Dendritic cell treated with granulocyte-macrophage colony-stimulating factor and Interleukin-4, amounts not matched to agents 40 ng/mL and 50 ng/mL, for 4 days (primary cell): ENCODE measurements around the gene CXCR4.

Experiments
- H3K27ac Mint-ChIP-seq: one replicate; pipeline ENCODE4 v1.8.0; 2022; ENCODE audit warnings: mild to moderate bottlenecking, mixed read lengths
- H3K27me3 Mint-ChIP-seq: one replicate; pipeline ENCODE4 v1.8.0; 2022; ENCODE audit warnings: mild to moderate bottlenecking, mixed read lengths
- H3K36me3 Mint-ChIP-seq: one replicate; pipeline ENCODE4 v1.8.0; 2022; ENCODE audit warnings: low read depth, mixed read lengths
- H3K4me1 Mint-ChIP-seq: one replicate; pipeline ENCODE4 v1.8.0; 2022; ENCODE audit warnings: low read depth, mixed read lengths
- H3K4me3 Mint-ChIP-seq: one replicate; pipeline ENCODE4 v1.8.0; 2022; ENCODE audit warnings: mild to moderate bottlenecking, moderate library complexity, mixed read lengths
- H3K9me3 Mint-ChIP-seq: one replicate; pipeline ENCODE4 v1.8.0; 2022; ENCODE audit warnings: mixed read lengths
- intact Hi-C: fragments of 100-400 bp; cut with micrococcal nuclease; formaldehyde crosslinking; loops from one replicate; pipeline ENCODE4 v1.15.0; 2022

The CXCR4 gene

DNA sequence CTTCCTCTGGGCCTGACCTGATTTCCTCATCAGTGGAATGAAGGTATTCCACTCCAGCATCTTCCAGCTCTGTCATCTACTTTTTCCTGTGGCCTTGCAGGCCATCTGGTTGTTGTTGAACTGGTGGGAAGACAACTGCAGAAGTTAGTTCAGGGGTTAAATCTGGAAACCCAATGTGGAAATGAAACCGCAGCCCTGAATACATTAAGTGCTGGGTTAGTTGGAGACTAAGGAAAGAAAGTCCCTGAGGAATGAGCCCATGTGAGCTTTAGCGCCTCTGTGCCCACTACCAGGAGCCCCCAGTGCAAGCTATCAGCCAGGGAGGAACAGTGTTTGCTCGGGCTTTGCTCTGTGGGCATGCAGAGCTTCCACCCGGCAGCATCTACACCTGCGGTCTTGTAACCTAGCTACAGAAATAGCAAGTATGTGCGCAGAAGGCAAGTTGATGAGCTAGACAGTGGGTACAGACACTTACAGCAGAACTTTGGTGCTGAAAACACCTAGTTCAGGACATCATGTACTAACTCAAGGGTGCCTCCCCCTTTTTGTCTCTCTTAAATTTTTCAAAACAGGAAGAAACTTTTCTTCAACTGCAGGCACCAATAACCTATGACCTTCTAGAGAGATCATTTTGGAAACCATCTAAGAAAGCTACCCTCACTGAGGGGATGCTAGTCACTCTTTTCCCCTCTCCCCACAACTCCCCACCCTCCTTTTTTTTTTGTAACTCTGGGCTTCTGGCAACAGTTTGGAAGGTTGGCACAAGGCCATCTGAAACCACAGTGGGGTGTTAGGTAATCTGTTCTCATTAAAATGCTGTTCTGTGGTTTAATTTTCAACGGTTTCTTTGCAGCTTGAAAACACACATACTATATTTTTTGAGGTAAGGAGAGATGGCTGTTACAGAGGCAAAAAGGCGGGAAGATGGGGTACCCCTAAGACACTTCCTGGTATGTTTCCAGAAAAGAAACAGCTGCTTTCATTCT is 18.3 kb upstream of the CXCR4 start:
- H3K4me1 Mint-ChIP-seq: peaks cover 71% of the 10 kb centered on the region
- no peaks in the 10 kb centered on the region for H3K9me3 Mint-ChIP-seq
- H3K27me3 Mint-ChIP-seq: peaks cover 23% of the 10 kb centered on the region
- H3K27ac Mint-ChIP-seq: no peak overlapping the region
- intact Hi-C loops: no loop called here
- peak overlapping the region; percentile 23 for H3K4me3 Mint-ChIP-seq
- no peaks in the 10 kb centered on the region for H3K36me3 Mint-ChIP-seq

DNA sequence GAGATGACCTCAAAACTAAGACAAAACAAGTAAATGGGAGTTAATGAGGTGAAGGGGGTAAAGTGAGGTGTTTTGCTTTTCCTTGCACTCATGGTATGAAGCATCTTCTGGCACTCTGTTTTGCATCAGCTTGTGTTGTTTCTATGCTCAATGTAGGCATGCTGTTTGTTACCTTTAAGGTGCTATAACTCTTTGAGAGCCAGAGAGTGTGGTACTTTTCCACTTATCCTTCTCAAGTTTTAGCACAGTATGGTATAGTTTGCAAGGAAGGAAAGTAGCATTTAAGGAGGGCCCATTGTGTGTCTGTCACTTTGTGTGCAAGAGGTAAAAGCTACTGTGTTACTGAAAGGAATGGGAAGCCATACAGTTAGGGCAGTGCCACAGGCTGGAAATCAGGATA is 17.5 kb upstream of the CXCR4 start:
- no peak overlapping the region for H3K27ac Mint-ChIP-seq
- H3K4me3 Mint-ChIP-seq: no peak overlapping the region
- peaks cover 29% of the 10 kb centered on the region for H3K27me3 Mint-ChIP-seq
- peaks cover 78% of the 10 kb centered on the region for H3K4me1 Mint-ChIP-seq
- no peaks in the 10 kb centered on the region for H3K9me3 Mint-ChIP-seq
- no peaks in the 10 kb centered on the region for H3K36me3 Mint-ChIP-seq
- intact Hi-C loops: no loop called here

DNA sequence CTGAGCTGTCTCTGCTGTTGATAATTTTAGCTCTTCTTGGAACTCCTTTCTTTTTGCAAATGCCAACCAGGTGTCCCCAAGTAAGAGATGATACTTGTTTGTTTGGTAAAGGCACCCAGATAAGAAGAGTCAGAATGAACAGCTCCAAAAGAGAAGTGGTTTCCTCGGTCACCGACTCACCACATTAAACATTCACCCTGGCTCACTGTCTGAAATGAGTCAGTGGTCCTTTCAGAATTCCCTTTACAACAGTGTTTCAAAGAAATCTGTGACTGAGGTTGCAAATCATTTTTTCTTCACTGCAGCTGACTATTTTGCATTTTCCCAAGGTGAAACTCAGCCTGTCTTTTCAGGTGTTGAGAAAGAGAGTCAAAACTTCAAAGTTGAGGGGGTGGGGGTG is 16.2 kb upstream of the CXCR4 start:
- Mint-ChIP-seq H3K27me3 (peaks cover 36% of the 10 kb centered on the region), H3K36me3 (no peaks in the 10 kb centered on the region), H3K4me3 (no peak overlapping the region), H3K9me3 (no peaks in the 10 kb centered on the region), H3K27ac (no peak overlapping the region), H3K4me1 (peaks cover 87% of the 10 kb centered on the region)
- intact Hi-C loops: no loop called here

DNA sequence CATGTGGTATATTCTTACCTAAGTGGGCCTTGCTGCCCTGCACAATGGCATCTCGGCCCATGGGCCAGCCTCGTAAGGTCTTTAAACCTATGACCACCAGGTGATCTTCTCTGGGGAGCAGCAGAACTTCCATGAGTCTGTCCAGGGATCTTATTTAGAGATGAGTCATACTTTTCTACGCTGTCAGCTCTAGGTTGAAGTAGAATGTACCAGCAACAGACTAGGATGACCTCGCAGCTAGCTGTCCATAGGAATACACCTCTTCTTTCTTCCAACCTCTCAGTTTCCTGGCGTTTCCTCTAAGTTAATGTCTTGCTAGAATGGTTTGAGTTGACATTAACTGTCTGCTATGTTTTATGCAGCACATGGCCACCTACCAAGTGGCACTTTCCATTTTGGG is 15.6 kb upstream of the CXCR4 start:
- intact Hi-C loops: no loop called here
- Mint-ChIP-seq H3K27me3 (peaks cover 41% of the 10 kb centered on the region), H3K27ac (no peak overlapping the region), H3K4me3 (no peak overlapping the region), H3K9me3 (no peaks in the 10 kb centered on the region), H3K4me1 (peaks cover 85% of the 10 kb centered on the region), H3K36me3 (no peaks in the 10 kb centered on the region)

DNA sequence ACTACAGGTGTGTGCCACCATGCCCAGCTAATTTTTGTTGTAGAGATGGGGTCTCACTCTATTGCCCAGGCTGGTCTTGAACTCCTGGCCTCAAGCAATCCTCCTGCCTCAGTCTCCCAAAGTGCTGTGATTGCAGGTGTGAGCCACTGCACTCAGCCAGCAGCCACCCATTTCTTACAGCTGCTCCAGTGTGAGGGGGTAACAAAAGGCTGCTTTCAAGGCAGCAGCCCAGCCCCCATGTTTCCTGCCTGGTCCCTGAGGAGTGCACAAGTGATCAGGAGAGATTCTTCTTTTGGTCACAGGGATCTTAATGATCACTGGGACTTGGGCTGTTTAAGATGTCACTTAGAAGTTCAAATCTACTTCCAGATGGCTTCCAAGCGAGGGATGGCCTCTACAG is 15.2 kb upstream of the CXCR4 start:
- Mint-ChIP-seq H3K9me3 (no peaks in the 10 kb centered on the region), H3K4me3 (no peak overlapping the region), H3K36me3 (no peaks in the 10 kb centered on the region), H3K4me1 (peaks cover 81% of the 10 kb centered on the region), H3K27ac (peak overlapping the region; percentile 66), H3K27me3 (peaks cover 41% of the 10 kb centered on the region)
- intact Hi-C loops: no loop called here

DNA sequence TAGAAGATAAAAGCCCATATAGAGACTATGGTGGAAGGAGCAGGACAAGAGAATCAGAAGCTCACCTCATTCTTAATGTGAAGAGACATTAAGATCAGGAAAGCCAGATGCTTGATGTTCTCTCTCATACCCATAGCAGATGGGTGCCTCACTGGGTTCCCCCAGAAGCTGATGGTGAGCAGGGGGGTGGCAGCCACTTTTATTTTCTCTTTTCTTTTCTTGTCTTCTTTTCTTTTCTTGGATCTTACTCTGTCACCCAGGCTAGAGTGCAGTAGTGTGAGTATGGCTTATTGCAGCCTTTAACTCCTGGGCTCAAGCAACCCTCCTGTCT is 14.8 kb upstream of the CXCR4 start:
- Mint-ChIP-seq H3K36me3 (no peaks in the 10 kb centered on the region), H3K9me3 (no peaks in the 10 kb centered on the region), H3K4me3 (peak overlapping the region; percentile 56), H3K27me3 (peaks cover 38% of the 10 kb centered on the region), H3K4me1 (peaks cover 77% of the 10 kb centered on the region), H3K27ac (peak overlapping the region; percentile 66)
- intact Hi-C loops: no loop called here

DNA sequence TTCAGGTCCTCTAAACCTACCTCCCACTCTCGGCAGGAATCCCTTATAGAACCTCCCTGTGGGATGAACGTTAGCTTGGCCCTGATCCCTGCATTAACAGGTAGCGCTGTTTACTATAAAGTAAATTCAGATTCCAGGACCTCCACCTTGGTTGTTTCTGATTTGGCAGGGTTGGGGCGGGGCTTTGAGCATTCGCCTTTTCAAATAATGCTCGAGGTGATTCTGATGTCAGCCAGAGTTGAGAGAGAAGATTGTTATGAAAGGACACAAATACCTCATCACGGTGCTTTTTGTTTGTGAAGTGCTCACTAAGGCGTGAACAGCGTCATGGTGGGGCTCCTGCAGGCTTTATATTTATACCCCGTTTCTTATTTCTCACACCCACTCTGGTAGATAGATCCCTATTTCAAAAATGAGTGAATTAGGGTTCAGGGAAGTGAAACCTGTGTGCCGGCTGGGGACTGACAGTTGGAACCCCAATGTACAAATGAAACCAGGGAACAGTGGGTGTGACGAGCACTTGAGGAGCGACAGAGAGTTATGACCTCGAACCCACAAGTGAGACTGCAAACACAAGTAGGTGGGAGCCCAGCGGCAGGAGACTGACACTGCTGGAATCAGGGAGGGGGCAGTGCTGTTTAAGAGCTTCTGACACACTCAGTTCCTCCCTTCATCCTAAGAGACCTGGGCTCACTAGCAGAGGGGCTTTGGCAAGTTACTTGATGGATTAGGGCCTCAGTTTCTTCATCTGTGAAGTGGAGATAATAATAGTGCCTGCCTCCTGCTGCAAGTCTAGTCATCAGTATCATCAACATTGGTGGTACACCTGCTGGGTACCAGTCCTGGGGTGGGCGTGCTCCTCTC is 14.2 kb upstream of the CXCR4 start:
- Mint-ChIP-seq H3K36me3 (no peaks in the 10 kb centered on the region), H3K9me3 (no peaks in the 10 kb centered on the region), H3K4me3 (peak overlapping the region; percentile 56), H3K4me1 (peaks cover 71% of the 10 kb centered on the region), H3K27me3 (peaks cover 39% of the 10 kb centered on the region), H3K27ac (peak overlapping the region; percentile 66)
- intact Hi-C loops: no loop called here

DNA sequence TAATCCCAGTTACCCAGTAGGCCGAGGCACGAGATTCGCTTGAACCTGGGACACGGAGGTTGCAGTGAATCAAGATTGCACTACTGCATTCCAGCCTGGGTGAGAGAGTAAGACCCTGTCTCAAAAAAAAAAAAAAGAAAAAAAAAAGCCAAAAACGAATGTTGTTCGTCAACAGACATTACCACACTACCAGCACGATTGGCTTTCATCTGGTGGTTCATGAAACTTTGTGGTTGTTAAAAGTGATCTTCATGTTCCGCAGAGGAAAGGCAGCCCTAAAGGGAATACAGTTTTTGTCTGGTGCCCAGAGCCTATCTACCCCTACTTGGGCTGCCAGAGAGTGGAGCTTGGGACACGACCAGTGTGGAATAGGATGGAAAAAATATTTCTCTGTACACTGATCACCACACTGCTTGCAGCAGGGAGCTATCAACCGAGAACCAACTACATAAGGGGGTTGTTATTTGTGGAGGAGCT is 13.6 kb upstream of the CXCR4 start:
- Mint-ChIP-seq H3K4me3 (no peak overlapping the region), H3K9me3 (no peaks in the 10 kb centered on the region), H3K4me1 (peaks cover 68% of the 10 kb centered on the region), H3K27ac (peak overlapping the region; percentile 66), H3K36me3 (no peaks in the 10 kb centered on the region), H3K27me3 (peaks cover 38% of the 10 kb centered on the region)
- intact Hi-C loops: no loop called here

DNA sequence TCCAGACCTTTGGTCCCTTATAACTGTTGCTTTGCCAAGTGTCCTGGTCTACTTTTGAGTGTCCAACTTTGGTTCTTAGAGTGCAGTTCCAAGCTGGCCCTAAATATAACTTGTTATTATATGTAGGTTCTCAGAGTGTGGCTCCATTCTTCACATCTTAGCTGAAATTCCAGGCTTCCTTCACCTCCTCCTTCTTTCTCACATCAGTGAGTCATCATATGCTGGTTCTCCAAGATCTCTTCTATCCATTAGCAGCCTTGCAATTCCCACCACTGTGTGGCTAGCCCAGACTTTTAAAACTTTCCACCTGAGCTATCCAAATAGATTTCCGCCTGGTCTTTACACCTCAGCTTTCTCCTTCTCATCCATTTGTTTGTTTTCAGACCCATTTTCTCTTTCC is 12.6 kb upstream of the CXCR4 start:
- H3K4me3 Mint-ChIP-seq: no peak overlapping the region
- peaks cover 42% of the 10 kb centered on the region for H3K27me3 Mint-ChIP-seq

DNA sequence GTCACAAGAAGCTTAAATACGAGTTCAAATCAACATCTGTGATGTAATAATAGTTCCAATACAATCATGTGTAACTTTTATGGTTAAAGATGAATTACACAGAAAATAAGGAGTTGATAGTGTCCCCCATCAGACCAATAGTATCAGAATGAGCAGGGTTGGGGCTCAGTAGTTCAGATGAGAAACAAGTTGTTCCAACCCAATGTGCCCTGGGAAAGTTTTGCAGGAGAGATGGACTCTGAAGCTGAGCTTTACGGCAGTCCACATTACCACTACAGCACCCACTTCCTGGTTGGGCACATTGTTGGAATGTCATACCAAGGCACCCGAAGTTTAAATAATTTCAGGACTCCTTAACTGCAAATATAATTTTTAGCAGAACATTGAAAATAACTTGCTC is 12.1 kb upstream of the CXCR4 start:
- intact Hi-C loops: no loop called here
- Mint-ChIP-seq H3K4me3 (no peak overlapping the region), H3K27me3 (peaks cover 42% of the 10 kb centered on the region), H3K4me1 (peaks cover 64% of the 10 kb centered on the region), H3K27ac (peak overlapping the region; percentile 7), H3K9me3 (no peaks in the 10 kb centered on the region), H3K36me3 (no peaks in the 10 kb centered on the region)

More for the DNA sequence above, 12.6 kb upstream of the CXCR4 start:
- no peaks in the 10 kb centered on the region for H3K9me3 Mint-ChIP-seq
- peaks cover 69% of the 10 kb centered on the region for H3K4me1 Mint-ChIP-seq
- intact Hi-C loops: no loop called here
- no peaks in the 10 kb centered on the region for H3K36me3 Mint-ChIP-seq
- no peak overlapping the region for H3K27ac Mint-ChIP-seq

DNA sequence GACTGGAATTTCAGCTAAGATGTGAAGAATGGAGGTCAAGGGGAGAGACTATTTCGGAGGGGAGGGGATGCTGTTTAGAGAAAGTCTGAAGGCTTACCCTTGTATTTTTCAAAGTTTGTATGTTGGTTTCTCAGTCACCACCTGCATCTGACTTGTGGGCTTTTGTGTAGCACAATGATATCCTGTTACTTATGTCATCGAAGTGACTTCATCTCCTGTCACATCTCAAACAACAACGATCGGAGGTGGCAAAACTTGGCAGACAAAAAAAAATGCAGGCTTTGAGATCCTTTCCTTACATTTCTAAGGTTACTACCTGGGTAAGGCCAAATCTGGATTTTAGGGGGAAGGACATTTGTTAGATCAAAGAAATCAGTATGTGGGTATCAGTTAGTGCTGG is 11.7 kb upstream of the CXCR4 start:
- Mint-ChIP-seq H3K4me3 (no peak overlapping the region), H3K4me1 (peaks cover 60% of the 10 kb centered on the region), H3K9me3 (no peaks in the 10 kb centered on the region), H3K36me3 (no peaks in the 10 kb centered on the region), H3K27ac (peak overlapping the region; percentile 7), H3K27me3 (peaks cover 38% of the 10 kb centered on the region)
- intact Hi-C loops: loop anchor here (10.0 kb wide), 1 partner anchor 215 kb away; no protein-coding TSS in a partner anchor

DNA sequence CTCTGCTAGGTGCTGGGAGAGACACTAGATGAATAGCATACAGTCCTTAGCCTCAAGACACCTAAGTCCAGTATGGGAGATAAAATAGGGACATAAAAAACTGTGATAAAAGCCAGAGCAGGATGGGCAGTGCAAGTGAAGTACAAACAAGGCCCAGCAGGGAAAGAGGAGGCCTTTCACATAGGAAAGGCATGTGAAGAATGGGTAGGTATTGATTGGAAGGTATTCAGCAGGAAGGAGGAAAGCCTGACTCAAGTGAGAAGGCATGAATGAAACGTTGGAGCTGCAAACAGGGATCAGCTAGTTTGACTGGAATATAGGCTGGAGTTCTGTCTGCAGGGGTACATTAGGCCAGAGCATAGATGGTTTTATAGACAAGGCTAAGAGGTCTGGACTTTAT is 11.0 kb upstream of the CXCR4 start:
- peaks cover 54% of the 10 kb centered on the region for H3K4me1 Mint-ChIP-seq
- no peak overlapping the region for H3K27ac Mint-ChIP-seq
- peaks cover 35% of the 10 kb centered on the region for H3K27me3 Mint-ChIP-seq
- H3K9me3 Mint-ChIP-seq: no peaks in the 10 kb centered on the region
- no peaks in the 10 kb centered on the region for H3K36me3 Mint-ChIP-seq
- intact Hi-C loops: loop anchor here (10.0 kb wide), 1 partner anchor 214 kb away; no protein-coding TSS in a partner anchor
- no peak overlapping the region for H3K4me3 Mint-ChIP-seq

DNA sequence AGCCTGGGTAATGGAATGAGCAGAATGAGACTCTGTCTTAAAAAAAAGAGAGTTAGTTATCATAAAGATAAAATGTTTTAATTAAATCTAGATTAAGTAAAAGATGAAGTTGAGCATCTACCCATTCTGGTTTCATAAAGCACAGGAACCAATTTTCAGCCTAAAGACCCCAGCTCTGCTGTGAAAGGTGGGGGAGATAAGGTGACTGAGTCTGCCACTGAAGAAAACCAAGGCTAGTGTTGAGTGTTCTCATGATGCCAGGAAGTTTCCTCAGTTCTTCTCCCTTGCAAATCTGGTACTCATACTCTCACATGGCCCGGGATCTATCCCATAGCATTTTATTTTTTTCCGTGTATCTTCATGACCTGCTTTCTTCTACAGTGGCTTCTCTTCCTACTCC is 10.4 kb upstream of the CXCR4 start:
- H3K27me3 Mint-ChIP-seq: peaks cover 34% of the 10 kb centered on the region
- H3K4me1 Mint-ChIP-seq: peaks cover 48% of the 10 kb centered on the region
- H3K9me3 Mint-ChIP-seq: no peaks in the 10 kb centered on the region
- H3K27ac Mint-ChIP-seq: no peak overlapping the region
- H3K4me3 Mint-ChIP-seq: no peak overlapping the region
- intact Hi-C loops: loop anchor here (10.0 kb wide), 1 partner anchor 214 kb away; no protein-coding TSS in a partner anchor
- no peaks in the 10 kb centered on the region for H3K36me3 Mint-ChIP-seq

DNA sequence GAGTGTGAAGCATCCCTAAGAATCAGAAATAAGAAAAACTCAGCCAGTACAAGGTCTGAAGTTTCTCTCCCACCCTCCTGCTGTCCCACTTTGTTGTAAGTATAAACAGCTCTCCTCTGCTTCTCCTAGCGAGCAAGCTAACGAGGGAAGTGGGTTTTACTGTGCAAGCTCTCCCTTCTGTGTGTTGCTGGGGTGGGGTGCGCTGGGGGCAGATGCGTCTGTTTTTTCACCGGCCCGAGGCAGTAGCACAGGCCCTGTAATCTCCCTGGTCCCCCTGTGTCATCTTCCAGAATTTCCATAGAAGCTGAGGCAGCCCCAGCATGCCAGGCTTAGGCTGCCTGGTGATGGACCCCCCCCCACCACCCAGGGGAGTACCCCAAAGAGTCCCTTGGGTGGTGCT is 9.4 kb upstream of the CXCR4 start:
- Mint-ChIP-seq H3K27me3 (peaks cover 31% of the 10 kb centered on the region), H3K4me3 (no peak overlapping the region), H3K36me3 (no peaks in the 10 kb centered on the region), H3K27ac (no peak overlapping the region), H3K9me3 (no peaks in the 10 kb centered on the region), H3K4me1 (peaks cover 47% of the 10 kb centered on the region)
- intact Hi-C loops: loop anchor here (10.0 kb wide), 1 partner anchor 213 kb away; no protein-coding TSS in a partner anchor
